Measurements from ENCODE around the gene NOL6.

DNA sequence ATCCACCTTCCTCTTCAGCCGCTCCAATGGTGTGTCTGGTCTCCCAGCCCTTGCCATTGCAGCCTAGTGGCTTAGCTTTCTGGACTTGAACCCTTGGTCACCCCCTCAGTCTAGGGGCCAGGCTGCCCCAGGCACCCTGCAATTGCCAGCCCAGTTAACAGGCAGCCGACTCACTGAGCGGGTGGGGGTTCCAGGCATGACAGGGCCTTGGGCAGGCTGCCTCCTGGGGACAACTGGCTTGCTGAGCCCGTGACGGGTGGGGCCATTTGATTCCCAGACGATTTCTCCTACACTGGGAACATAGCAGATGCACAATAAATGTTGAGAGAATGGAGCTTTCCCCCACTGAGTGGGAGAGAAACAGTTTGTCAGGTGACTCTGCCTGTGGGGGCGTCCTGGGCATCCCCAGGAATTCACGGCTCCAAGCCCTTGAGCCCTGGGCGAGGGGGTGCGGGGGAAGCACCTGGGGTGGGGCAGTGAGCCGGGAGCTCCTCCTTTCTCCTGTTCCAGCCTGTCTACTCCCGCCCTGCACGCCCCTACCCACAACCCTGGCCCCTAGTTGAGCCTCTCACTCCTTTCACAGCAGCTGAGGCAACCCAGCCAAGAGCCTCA lies 58.7 kb downstream of the NOL6 start:
- TF ChIP-seq CTCF (IDR thresholded peaks at IDR 0.05 in 4 of 5, conservative IDR thresholded peaks at IDR 0.05 in 1 of 5) (no peak), POLR2A (IDR thresholded peaks at IDR 0.05) (no peak)
